Measurements from ENCODE around the gene MAPKAPK3.

MAPKAPK3 gene

DNA sequence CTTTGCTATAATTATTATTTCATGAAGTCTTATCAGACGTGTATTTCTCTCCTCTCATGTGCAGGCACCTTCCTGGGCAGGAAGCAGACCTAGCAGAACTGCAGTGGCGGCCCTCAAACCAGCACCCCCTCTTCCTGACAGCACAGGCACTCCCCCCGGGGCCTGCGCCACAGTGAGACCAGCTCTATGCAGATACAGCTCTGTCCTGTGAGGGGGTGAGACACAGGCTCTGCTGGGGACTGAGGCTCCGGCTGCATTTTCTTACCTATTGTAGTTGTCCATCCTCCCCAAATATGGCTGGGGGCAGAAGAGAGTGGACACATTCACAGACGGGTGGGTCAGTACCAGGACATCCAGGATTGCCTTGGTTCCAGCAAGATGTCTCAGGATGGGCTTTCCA, 10.4 kb upstream of the MAPKAPK3 start:
- DNase-seq (ENCODE audit: extremely low spot score) = no peak
- POLR2A ChIA-PET = no interaction called here
- CTCF ChIA-PET = interaction anchor here (7.5 to 17.5 kb wide), 2 partner anchors 8 to 16 kb away, joined by 54 to 266 read pairs; partner anchors contain the start of gene MAPKAPK3
- TF ChIP-seq, protein P1, sequence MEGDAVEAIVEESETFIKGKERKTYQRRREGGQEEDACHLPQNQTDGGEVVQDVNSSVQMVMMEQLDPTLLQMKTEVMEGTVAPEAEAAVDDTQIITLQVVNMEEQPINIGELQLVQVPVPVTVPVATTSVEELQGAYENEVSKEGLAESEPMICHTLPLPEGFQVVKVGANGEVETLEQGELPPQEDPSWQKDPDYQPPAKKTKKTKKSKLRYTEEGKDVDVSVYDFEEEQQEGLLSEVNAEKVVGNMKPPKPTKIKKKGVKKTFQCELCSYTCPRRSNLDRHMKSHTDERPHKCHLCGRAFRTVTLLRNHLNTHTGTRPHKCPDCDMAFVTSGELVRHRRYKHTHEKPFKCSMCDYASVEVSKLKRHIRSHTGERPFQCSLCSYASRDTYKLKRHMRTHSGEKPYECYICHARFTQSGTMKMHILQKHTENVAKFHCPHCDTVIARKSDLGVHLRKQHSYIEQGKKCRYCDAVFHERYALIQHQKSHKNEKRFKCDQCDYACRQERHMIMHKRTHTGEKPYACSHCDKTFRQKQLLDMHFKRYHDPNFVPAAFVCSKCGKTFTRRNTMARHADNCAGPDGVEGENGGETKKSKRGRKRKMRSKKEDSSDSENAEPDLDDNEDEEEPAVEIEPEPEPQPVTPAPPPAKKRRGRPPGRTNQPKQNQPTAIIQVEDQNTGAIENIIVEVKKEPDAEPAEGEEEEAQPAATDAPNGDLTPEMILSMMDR (IDR thresholded peaks at IDR 0.05; ENCODE audit: control extremely low read depth, extremely low read depth, low read depth, missing control alignments) = no peak

DNA sequence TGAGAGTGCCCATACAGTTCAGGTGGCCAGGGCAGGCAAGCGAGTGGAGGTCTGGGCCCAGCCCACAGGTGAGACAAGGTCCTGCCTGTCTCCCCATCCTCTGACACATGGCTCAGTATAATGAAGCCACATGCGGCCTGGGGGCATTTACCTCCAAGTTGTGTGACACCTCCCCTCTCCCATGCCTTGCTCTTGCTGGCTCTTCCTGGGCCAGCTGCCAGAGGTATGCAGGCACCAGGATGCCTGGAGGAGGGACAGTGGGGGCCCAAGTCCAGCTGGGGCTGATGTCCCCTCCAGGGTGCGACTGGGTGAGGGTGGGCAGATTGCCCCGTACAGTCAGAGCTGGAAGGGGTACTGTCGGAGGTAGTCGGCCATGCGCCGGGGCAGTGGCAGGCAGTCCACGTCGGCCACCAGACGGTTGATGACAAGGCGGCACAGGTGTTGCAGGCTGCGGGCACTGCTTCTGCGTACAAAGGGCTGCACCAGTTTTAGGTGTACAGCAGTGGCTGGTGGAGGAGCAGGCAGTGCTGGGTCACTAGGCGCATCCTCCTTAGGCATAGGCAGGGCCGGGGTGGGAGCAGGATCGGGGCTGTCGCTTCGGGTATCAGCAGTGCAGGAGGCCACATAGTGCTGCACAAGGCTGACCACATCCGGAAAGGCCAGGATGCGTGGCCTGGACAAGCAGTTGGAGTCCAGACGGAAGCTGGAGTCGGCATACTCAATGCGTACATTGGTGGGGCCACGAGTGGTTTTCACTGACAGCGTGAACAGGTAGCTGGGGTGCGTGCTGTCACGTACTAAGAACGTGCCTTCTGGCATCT, 9.5 kb upstream of the MAPKAPK3 start:
- TF ChIP-seq, protein P1 (IDR thresholded peaks at IDR 0.05; ENCODE audit: control extremely low read depth, extremely low read depth, low read depth, missing control alignments) = no peak
- ChIA-PET POLR2A (no interaction called here), CTCF (interaction anchor here (1.0 to 17.5 kb wide), 6 partner anchors 7 to 43 kb away, joined by 3 to 419 read pairs (median 147); partner anchors contain the start of genes HEMK1 and MAPKAPK3)
- no peak for DNase-seq (ENCODE audit: extremely low spot score)

DNA sequence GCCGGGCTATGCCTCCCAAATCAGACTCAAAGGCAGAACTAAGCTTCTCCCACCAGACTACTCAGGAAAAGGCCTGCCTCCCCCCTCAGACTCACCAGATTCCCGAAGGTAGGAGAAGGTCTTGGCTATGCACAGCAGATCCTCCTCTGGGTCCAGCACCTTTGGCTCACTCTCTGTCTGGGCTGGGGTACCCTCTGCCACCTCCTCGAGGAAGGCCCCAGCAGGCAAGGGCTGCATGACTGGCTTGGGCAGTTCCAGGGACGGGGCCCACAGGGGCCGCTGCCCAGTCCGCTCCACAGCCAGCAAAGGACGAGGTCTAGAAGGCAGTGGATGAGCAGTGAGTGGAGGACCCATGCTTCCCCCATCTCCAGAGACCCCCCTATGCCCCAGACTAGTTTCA, 8.7 kb upstream of the MAPKAPK3 start:
- ChIA-PET CTCF (interaction anchor here (1.0 to 17.5 kb wide), 6 partner anchors 8 to 42 kb away, joined by 3 to 419 read pairs (median 221); partner anchors contain the start of gene HEMK1), POLR2A (no interaction called here)
- DNase-seq (ENCODE audit: extremely low spot score) = no peak
- TF ChIP-seq, protein P1 (IDR thresholded peaks at IDR 0.05; ENCODE audit: control extremely low read depth, extremely low read depth, low read depth, missing control alignments) = no peak

DNA sequence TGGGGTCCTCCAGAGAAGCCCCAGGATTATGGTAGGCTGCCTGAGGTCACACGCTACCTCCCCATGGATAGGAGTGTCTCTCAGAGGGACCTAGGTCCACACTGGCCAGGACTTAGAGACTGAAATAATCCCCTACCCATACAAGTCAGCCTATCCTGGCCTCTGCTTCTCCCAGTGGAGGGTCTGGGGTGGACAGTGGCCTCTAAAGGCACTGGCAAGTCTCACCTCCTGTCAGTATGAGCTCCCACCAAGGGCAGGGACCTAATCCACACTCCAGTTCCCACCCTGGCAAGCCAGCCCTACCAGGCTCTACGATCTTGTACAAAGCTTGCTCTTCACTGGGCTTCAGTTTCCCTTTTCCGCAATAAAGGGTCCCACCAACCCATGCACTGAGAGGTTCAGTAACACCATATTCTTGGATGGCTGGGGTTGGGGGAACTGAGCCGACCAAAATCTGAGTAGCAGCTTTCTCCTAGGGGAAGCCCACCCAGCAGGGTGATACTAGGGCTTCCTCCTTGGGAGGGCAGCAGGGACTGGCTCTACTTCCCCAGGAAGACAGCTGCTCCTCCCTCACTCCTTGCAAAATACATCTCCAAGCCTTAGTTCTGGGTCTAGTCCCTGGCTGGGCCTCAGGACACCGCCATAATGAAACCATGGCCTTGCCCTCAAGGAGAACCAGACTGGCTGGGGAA, 7.7 kb upstream of the MAPKAPK3 start:
- DNase-seq (ENCODE audit: extremely low spot score) = no peak
- ChIA-PET POLR2A (no interaction called here), CTCF (interaction anchor here (1.4 to 17.5 kb wide), 6 partner anchors 11 to 67 kb away, joined by 3 to 419 read pairs (median 221); partner anchors contain the start of gene HEMK1)
- TF ChIP-seq, protein P1 (IDR thresholded peaks at IDR 0.05; ENCODE audit: control extremely low read depth, extremely low read depth, low read depth, missing control alignments) = no peak

DNA sequence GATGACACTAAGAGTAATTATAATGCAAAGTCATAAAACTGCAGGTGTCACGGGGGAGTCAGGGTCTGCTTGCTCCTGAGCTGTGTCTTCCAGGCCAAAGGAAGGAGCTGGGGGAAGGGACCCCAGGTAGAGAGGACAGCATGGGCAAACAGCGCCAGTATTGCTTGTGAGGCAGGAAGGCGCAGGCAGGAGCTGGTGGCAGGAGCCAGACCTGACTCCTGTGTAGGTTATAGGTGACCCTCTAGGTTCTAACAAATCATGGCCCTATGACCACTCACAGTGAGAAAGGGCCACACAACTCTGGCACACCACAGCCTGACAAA, 7.2 kb upstream of the MAPKAPK3 start:
- POLR2A ChIA-PET = interaction anchor here (1.4 kb wide), 1 partner anchor 19 kb away, joined by 3 read pairs; no protein-coding TSS in a partner anchor
- TF ChIP-seq, protein P1 (IDR thresholded peaks at IDR 0.05; ENCODE audit: control extremely low read depth, extremely low read depth, low read depth, missing control alignments) = no peak
- no peak for DNase-seq (ENCODE audit: extremely low spot score)
- CTCF ChIA-PET = interaction anchor here (1.4 to 17.5 kb wide), 7 partner anchors 8 to 68 kb away, joined by 3 to 419 read pairs (median 202); partner anchors contain the start of gene HEMK1

DNA sequence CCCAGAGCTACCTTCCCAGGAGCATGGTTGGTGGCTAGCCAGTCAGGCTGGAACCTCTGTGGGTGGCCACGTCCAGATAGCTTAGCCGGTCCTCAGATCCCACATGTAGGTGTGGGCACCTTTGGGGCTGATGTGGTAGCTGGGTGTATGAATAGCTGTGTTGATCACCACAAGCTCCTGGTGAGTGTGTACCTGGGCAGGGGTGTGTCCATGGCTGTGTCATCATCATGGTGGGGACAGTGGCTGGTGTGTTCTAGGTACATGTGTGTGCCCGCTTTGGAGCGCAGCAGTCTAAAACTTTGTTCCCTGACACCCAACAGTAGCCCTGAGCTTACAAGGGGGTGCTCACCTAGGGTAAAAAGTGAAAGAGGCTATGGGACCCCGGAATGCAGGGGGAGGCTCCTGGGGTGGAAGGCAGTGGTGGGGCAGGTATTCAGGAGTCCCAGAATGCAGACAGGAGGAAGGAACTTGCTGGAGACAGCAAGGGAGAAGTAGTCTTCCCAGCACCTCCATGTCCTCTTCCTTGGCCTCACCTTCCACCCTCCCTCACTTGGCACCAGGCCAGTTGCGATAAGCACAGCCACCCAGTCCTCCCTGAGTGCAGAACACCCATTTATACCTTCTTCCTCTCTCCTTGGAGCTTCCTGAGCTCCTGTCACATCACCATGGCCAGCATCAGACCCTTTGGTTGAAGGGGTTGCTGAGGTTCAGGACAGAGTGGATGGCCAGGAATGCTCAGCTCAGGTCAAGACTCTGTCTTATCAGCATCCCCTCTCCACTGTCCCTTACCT, 6.6 kb upstream of the MAPKAPK3 start:
- POLR2A ChIA-PET = interaction anchor here (1.4 kb wide), 1 partner anchor 20 kb away, joined by 3 read pairs; no protein-coding TSS in a partner anchor
- TF ChIP-seq, protein P1 (IDR thresholded peaks at IDR 0.05; ENCODE audit: control extremely low read depth, extremely low read depth, low read depth, missing control alignments) = no peak
- CTCF ChIA-PET = interaction anchor here (1.4 to 17.5 kb wide), 8 partner anchors 8 to 68 kb away, joined by 3 to 419 read pairs (median 124); partner anchors contain the start of genes C3orf18 and HEMK1
- DNase-seq (ENCODE audit: extremely low spot score) = no peak
